ENCODE data around the gene KCNJ14.
A peak's percentile ranks its signal among the peaks of the same experiment; 100 is the strongest.

Gene KCNJ14

DNA sequence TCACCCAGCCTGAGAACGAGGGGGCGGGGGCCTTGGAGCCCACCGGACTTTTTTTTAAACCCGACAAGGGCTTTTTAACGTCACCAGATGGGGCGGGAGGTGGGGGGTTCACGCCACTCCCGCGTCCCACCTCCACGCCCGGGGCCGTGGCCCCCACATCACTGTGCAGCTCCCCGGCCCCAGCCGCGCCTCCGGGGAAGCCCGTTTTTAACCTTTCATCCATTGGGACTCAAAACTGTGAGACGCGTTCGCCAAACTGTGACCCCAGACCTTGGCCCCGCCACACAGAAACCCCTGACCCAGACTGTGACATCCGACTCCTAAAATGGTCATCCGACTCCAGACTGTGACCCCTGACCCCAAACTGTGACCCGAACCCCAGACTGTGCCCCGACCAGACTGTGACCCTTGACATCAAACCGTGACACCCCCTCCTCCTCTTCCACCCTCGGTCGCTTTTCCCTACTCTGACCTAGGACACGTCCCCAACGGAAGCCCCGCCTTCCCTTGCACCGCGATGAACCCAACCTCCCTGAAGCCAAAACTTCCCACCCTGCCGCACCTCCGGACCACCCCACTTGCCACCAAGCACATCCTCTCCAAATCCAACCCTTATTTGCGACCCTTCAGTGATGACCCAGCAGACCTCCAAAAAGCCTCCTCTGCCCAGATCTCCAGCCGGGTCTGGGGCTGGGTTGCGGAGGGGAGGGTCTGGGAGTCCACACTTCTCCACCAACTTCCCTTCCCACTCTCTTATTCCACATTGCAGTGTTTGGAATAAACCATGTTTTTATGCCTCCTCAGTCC is 11.0 kb upstream of the KCNJ14 start:
- TF ChIP-seq TCF12 (IDR thresholded peaks at IDR 0.05; ENCODE audit: low read depth) (no peak), NFIC (IDR thresholded peaks at IDR 0.05) (no peak), YY1 (IDR thresholded peaks at IDR 0.05; ENCODE audit: low read depth) (no peak), ZBTB7A (IDR thresholded peaks at IDR 0.05; ENCODE audit: low read depth) (no peak), CEBPB (IDR thresholded peaks at IDR 0.05) (no peak), TEAD4 (IDR thresholded peaks at IDR 0.05) (no peak), FOXM1 (IDR thresholded peaks at IDR 0.05; ENCODE audit: borderline replicate concordance, low read depth) (no peak), CREB1 (IDR thresholded peaks at IDR 0.05; ENCODE audit: low read depth) (no peak), EP300 (IDR thresholded peaks at IDR 0.05; ENCODE audit: borderline replicate concordance) (no peak), RAD21 (IDR thresholded peaks at IDR 0.05; ENCODE audit: low read depth) (no peak), EGR1 (IDR thresholded peaks at IDR 0.05) (no peak), TAF1 (IDR thresholded peaks at IDR 0.05; ENCODE audit: low read depth) (no peak)
- TF ChIP-seq, protein P1, sequence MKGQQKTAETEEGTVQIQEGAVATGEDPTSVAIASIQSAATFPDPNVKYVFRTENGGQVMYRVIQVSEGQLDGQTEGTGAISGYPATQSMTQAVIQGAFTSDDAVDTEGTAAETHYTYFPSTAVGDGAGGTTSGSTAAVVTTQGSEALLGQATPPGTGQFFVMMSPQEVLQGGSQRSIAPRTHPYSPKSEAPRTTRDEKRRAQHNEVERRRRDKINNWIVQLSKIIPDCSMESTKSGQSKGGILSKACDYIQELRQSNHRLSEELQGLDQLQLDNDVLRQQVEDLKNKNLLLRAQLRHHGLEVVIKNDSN (IDR thresholded peaks at IDR 0.05) = no peak
- TF ChIP-seq, protein P2, sequence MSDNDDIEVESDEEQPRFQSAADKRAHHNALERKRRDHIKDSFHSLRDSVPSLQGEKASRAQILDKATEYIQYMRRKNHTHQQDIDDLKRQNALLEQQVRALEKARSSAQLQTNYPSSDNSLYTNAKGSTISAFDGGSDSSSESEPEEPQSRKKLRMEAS (IDR thresholded peaks at IDR 0.05) = no peak
- TF ChIP-seq, protein P3, sequence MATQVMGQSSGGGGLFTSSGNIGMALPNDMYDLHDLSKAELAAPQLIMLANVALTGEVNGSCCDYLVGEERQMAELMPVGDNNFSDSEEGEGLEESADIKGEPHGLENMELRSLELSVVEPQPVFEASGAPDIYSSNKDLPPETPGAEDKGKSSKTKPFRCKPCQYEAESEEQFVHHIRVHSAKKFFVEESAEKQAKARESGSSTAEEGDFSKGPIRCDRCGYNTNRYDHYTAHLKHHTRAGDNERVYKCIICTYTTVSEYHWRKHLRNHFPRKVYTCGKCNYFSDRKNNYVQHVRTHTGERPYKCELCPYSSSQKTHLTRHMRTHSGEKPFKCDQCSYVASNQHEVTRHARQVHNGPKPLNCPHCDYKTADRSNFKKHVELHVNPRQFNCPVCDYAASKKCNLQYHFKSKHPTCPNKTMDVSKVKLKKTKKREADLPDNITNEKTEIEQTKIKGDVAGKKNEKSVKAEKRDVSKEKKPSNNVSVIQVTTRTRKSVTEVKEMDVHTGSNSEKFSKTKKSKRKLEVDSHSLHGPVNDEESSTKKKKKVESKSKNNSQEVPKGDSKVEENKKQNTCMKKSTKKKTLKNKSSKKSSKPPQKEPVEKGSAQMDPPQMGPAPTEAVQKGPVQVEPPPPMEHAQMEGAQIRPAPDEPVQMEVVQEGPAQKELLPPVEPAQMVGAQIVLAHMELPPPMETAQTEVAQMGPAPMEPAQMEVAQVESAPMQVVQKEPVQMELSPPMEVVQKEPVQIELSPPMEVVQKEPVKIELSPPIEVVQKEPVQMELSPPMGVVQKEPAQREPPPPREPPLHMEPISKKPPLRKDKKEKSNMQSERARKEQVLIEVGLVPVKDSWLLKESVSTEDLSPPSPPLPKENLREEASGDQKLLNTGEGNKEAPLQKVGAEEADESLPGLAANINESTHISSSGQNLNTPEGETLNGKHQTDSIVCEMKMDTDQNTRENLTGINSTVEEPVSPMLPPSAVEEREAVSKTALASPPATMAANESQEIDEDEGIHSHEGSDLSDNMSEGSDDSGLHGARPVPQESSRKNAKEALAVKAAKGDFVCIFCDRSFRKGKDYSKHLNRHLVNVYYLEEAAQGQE (IDR thresholded peaks at IDR 0.05; ENCODE audit: low read depth) = no peak

- TF ChIP-seq EP300 (IDR thresholded peaks at IDR 0.05; ENCODE audit: borderline replicate concordance) (no peak), TAF1 (IDR thresholded peaks at IDR 0.05; ENCODE audit: low read depth) (no peak), YY1 (IDR thresholded peaks at IDR 0.05; ENCODE audit: low read depth) (no peak), NFIC (IDR thresholded peaks at IDR 0.05) (no peak), TEAD4 (IDR thresholded peaks at IDR 0.05) (no peak), ZBTB7A (IDR thresholded peaks at IDR 0.05; ENCODE audit: low read depth) (no peak), EGR1 (IDR thresholded peaks at IDR 0.05) (no peak), CREB1 (IDR thresholded peaks at IDR 0.05; ENCODE audit: low read depth) (no peak), FOXM1 (IDR thresholded peaks at IDR 0.05; ENCODE audit: borderline replicate concordance, low read depth) (no peak), CEBPB (IDR thresholded peaks at IDR 0.05) (no peak), TCF12 (IDR thresholded peaks at IDR 0.05; ENCODE audit: low read depth) (no peak), RAD21 (IDR thresholded peaks at IDR 0.05; ENCODE audit: low read depth) (no peak)
- TF ChIP-seq, protein P1 (IDR thresholded peaks at IDR 0.05) = no peak
Observed at GRCh38 chr19:48444936-48445200, 10.5 kb upstream of the KCNJ14 start.

GRCh38 chr19:48445256-48445605 is 10.1 kb upstream of the KCNJ14 start:
- TF ChIP-seq YY1 (IDR thresholded peaks at IDR 0.05; ENCODE audit: low read depth) (no peak), CEBPB (IDR thresholded peaks at IDR 0.05) (peak; percentile 41; the same call in 1 of the 2 replicates)

DNA sequence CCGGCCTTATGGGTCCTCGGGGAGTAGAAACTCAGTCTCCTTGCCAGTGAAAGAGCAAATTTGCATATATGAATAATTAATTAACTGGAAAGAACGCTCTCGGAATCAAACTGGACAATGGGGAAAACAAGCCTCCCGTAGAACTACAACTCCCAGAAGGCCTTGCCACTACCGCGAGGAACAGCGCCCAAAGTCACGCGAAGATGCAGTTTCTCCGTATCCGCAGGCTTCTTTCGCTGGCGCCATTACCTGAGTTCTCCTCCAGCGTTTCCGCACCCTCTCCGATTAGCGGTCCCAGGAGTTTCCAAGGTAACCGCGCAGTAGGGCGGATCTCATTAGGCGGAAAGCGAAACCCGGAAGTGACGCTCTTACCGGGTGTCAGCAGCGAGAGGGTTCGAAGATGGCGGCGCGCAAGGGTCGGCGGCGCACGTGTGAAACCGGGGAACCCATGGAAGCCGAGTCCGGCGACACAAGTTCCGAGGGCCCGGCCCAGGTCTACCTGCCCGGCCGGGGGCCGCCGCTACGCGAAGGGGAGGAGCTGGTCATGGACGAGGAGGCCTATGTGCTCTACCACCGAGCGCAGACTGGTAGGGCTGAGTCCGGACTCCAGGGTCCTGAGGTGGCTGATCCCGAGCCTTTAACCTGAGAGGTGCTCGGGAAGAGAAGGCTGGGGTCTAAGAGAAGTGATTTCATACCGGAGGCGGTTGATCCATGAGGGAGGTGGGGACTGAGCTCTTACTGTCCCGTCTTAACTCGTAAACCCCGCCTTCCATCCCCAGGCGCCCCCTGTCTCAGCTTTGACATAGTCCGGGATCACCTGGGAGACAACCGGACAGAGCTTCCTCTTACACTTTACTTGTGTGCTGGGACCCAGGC is 9.5 kb upstream of the KCNJ14 start, which contains the start of gene GRWD1:
GRWD1 (plus strand) TSS at position 378 of the 876 bp plus-strand sequence; CDS start at position 401, 23 bp downstream.
- no peak for TF ChIP-seq FOXM1 (IDR thresholded peaks at IDR 0.05; ENCODE audit: borderline replicate concordance, low read depth)
- TF ChIP-seq RAD21 (IDR thresholded peaks at IDR 0.05; ENCODE audit: low read depth) = no peak
- peak; percentile 97 for TF ChIP-seq YY1 (IDR thresholded peaks at IDR 0.05; ENCODE audit: low read depth)
- TF ChIP-seq ZBTB7A (IDR thresholded peaks at IDR 0.05; ENCODE audit: low read depth) = no peak
- TF ChIP-seq, protein P1 (IDR thresholded peaks at IDR 0.05) = peak; percentile 53; the same call in 1 of the 2 replicates
- TF ChIP-seq TEAD4 (IDR thresholded peaks at IDR 0.05) = 0 out of 2 replicates have a peak, but pooled peaks have one; percentile 9
- TF ChIP-seq CREB1 (IDR thresholded peaks at IDR 0.05; ENCODE audit: low read depth) = peak; percentile 85
- no peak for TF ChIP-seq EGR1 (IDR thresholded peaks at IDR 0.05)
- no peak for TF ChIP-seq NFIC (IDR thresholded peaks at IDR 0.05)
- TF ChIP-seq EP300 (IDR thresholded peaks at IDR 0.05; ENCODE audit: borderline replicate concordance) = no peak
- peak; percentile 89 for TF ChIP-seq TAF1 (IDR thresholded peaks at IDR 0.05; ENCODE audit: low read depth)
- TF ChIP-seq, protein P2 (IDR thresholded peaks at IDR 0.05) = peak; percentile 98
- TF ChIP-seq TCF12 (IDR thresholded peaks at IDR 0.05; ENCODE audit: low read depth) = no peak; the same call in 1 of the 2 replicates
- no peak for TF ChIP-seq CEBPB (IDR thresholded peaks at IDR 0.05)
- TF ChIP-seq, protein P3 (IDR thresholded peaks at IDR 0.05; ENCODE audit: low read depth) = no peak
